NB4 (cell line): ENCODE data around the gene SLCO2B1.

Experiments used
- POLR2A ChIP-seq: IDR thresholded peaks from 2 replicates; pipeline ENCODE4 v1.6.1; 2011; ENCODE audit warnings: mild to moderate bottlenecking; ENCODE audit not compliant: insufficient read length; ENCODE audit errors: extremely low read depth
- TF ChIP-seq, protein P1 (sequence below): IDR thresholded peaks from one replicate; pipeline ENCODE4 v1.5.1; 2012; ENCODE audit warnings: low read depth, low read length
- TF ChIP-seq, protein P2 (sequence below): IDR thresholded peaks from 2 replicates; pipeline ENCODE4 v1.6.1; 2011; ENCODE audit warnings: low read depth, low read length

GRCh38 chr11:75113030-75113429, 37.9 kb upstream of the SLCO2B1 start:
- TF ChIP-seq, protein P1, sequence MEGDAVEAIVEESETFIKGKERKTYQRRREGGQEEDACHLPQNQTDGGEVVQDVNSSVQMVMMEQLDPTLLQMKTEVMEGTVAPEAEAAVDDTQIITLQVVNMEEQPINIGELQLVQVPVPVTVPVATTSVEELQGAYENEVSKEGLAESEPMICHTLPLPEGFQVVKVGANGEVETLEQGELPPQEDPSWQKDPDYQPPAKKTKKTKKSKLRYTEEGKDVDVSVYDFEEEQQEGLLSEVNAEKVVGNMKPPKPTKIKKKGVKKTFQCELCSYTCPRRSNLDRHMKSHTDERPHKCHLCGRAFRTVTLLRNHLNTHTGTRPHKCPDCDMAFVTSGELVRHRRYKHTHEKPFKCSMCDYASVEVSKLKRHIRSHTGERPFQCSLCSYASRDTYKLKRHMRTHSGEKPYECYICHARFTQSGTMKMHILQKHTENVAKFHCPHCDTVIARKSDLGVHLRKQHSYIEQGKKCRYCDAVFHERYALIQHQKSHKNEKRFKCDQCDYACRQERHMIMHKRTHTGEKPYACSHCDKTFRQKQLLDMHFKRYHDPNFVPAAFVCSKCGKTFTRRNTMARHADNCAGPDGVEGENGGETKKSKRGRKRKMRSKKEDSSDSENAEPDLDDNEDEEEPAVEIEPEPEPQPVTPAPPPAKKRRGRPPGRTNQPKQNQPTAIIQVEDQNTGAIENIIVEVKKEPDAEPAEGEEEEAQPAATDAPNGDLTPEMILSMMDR = no peak
- TF ChIP-seq POLR2A = no peak
- TF ChIP-seq, protein P2, sequence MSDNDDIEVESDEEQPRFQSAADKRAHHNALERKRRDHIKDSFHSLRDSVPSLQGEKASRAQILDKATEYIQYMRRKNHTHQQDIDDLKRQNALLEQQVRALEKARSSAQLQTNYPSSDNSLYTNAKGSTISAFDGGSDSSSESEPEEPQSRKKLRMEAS = no peak
